HL-60/S4 (cell line): ENCODE data around the gene TRAPPC3.

ENCODE experiments used
- in situ Hi-C: fragments of 300-500 bp; cut with MboI; formaldehyde crosslinking; loops from 2 replicates; pipeline ENCODE4 v1.14.3; 2022; ENCODE audit warnings: low sequenced_read_pairs

TRAPPC3 gene

GRCh38 chr1:36154335-36154734 lies 5.0 kb upstream of the TRAPPC3 start:
- in situ Hi-C loops, result loop anchor here (5.0 kb wide), 1 partner anchor 33 kb away; no protein-coding TSS in a partner anchor

GRCh38 chr1:36153476-36153875 lies 4.2 kb upstream of the TRAPPC3 start:
- in situ Hi-C loops, result loop anchor here (5.0 kb wide), 1 partner anchor 34 kb away; no protein-coding TSS in a partner anchor

DNA sequence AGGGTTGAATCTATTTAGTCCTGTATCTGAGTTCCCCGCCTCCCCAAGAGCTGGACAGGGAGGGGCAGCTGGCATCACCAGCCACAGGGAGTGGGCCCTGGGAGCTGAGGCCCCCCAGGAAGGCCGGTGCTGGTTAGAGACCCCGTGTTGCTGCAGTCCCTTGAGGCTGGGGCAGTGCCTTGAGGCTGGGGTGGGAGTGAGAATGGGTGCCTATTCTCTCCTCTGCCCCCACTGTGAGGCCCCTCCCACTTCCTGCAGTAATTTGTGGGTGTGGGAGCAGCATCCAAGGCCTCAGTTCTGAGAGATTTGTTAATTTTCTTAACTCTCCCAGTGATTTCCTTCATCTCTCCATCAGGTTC lies 2.5 kb upstream of the TRAPPC3 start:
- in situ Hi-C loops, result loop anchor here (5.0 kb wide), 1 partner anchor 35 kb away; no protein-coding TSS in a partner anchor

- in situ Hi-C loops, result loop anchor here (5.0 kb wide), 1 partner anchor 36 kb away; no protein-coding TSS in a partner anchor
These were observed 2.0 kb upstream of the TRAPPC3 start for GRCh38 chr1:36151134-36151844.

DNA sequence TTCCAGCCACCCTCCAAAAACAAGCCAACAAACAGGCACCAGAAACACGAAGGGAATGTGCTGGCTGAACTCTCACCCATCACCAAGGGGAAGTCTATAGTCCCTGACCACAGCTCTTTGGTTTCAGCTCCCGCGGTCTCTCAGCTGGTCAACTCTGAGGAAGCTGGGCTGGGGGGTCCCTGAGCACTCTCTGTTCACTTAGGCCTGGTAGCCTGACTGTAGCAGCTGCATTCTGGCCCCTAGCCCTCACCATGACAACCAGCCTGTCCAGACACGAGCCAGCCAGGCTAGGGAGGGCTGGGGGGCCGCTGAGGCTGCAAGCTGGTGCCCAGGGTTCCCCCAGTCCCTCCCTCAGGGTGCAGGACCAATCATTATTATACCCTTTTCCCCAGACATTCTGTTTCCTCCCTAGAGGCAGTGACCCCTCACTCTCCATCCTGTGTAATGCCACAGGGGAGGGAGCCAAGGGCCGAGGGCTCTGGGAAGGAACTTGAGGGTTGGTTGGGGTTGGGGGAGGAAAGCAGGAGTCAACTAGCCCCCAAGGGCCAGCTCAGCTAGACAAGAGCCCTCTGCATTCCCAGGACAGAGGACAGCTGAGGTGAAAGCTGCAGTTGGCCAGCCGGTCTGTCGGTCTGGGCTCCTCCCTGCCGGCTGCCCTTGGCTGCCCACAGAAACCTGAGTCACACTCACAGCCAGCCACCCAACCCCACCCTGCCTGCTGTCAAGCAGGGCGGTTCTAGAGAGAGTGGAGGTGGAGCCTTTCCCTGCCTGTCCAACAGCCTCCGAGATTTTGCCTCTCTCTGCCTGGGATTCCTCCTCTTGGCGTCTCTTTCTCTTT lies 1.2 kb upstream of the TRAPPC3 start:
- in situ Hi-C loops, result loop anchor here (5.0 kb wide), 1 partner anchor 37 kb away; no protein-coding TSS in a partner anchor

GRCh38 chr1:36149973-36150295 lies 648 bp upstream of the TRAPPC3 start:
- in situ Hi-C loops, result loop anchor here (5.0 kb wide), 1 partner anchor 37 kb away; no protein-coding TSS in a partner anchor

DNA sequence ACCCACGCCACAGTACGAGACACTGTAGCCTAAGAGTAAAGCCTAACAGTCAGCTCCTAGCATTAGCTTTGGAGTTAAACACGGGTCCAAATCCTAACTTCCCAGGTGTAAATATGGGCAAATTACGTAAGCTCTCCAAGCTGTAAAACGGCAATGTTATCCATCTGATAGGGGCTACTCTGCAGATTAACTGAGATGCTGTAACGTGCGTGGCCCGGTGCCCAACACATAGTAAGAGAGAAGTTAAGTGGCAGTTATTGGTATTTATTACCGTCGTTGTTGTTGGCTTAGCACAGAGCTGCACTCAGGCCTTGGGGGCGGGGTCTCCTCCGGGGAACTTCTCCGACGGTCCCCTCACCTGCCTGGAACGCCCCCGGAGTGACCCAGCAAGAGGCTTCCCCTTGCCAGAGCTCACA lies 457 bp downstream of the TRAPPC3 start:
- in situ Hi-C loops, result no loop called here

- in situ Hi-C loops, result no loop called here
These were observed 4.9 kb downstream of the TRAPPC3 start for GRCh38 chr1:36144413-36144812.

- in situ Hi-C loops, result no loop called here
These were observed 5.9 kb downstream of the TRAPPC3 start for GRCh38 chr1:36143424-36143823.

DNA sequence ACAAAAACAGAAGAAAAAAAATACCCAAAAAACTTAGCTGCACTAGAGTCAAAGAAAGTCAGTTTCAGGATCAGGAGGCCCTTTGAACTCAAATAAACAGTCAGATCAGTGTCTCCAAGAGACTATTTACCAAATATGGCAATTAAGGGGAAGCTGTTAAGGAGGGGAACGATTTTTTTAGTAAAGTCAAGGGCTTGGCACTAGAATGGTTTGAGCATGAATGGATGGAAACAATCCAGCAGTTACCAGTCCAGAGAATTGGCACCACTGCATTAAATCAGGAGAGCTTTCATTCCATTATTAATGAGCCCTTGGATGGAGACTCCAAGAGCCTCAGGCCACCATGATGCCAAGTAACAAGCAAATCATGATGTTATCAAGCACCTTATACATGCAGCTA lies 7.2 kb downstream of the TRAPPC3 start:
- in situ Hi-C loops, result no loop called here

GRCh38 chr1:36139521-36139920 lies 9.8 kb downstream of the TRAPPC3 start:
- in situ Hi-C loops, result no loop called here

GRCh38 chr1:36137776-36138175 lies 11.5 kb downstream of the TRAPPC3 start:
- in situ Hi-C loops, result no loop called here

DNA sequence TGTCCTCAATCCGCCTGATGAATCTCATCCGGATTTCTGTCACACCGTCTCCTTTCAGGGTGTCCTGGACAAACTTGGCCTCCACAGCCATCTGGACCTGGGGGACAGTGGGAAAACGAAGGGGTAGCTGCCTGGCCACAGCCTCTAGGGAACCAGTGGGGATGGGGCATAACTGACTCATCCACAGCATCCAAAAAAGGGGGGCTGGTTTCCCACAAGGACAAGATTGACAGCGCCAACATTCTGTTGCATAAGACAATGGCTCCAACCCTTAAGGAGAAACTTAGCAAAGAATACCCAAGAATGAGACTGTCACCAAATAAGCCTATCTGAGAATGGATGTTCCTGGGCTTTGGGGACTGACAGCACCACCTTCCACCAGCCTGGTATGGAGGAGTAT lies 12.1 kb downstream of the TRAPPC3 start:
- in situ Hi-C loops, result no loop called here

- in situ Hi-C loops, result no loop called here
These were observed 12.8 kb downstream of the TRAPPC3 start for GRCh38 chr1:36136535-36136934.

DNA sequence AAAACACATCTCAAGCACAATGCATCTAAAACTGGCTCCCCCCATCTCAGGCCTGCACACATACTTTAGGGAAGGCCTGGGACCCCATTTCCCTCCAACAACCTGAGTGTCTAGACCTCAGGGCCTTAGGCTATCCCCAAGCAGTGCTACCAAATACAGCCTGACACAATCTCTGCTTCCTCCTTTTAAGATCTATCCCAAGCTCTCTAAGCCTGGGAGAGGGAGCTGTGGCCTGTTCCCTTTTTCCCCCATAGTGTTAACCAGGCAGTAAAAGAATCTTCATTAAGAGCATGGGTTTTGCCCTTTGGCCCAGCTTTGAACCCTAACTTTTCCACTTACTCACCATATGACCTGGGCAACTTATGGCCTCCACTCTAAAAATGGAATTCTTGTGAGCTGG lies 13.5 kb downstream of the TRAPPC3 start:
- in situ Hi-C loops, result no loop called here

- in situ Hi-C loops, result no loop called here
These were observed 14.0 kb downstream of the TRAPPC3 start for GRCh38 chr1:36135330-36135667.

- in situ Hi-C loops, result no loop called here
These were observed 14.6 kb downstream of the TRAPPC3 start for GRCh38 chr1:36134505-36135329.

GRCh38 chr1:36134031-36134430 lies 15.3 kb downstream of the TRAPPC3 start:
- in situ Hi-C loops, result no loop called here

DNA sequence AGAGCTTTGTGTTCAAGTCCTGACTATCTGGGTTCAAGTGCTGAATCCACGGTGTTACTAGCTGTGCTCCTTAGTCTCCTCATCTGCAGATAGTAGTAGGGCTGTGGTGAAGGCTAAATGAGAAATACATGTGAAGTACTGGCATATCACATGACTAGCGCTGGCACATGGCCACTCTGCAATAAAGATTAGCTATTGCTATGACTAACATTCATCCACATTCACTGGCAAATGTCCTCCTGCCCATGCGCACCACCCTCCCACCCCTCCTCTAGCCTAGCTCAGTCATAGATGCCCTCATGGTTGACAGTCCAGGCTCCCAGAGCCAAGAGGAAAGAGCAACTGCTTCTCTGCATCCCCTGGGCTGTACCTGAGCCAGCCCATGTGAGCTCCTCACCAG lies 15.8 kb downstream of the TRAPPC3 start:
- in situ Hi-C loops, result no loop called here

DNA sequence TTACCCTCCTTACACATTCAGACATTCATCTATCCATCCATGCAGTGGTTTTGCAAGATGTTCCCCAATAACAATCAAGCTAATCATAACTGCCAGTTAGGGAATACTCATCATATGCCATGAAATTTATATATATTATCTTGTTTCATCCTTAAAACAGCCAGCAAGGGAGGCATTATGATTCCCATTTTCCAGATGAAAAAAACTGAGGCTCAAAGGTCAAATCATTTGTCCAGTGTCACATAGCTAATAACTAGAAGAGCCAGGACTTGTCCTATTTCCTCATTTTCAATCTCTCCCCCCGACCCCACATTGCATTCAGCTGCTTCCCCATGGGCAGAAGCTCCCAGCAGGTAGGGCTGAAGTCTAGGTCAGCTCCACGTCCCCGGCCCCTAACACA lies 17.3 kb downstream of the TRAPPC3 start:
- in situ Hi-C loops, result no loop called here

DNA sequence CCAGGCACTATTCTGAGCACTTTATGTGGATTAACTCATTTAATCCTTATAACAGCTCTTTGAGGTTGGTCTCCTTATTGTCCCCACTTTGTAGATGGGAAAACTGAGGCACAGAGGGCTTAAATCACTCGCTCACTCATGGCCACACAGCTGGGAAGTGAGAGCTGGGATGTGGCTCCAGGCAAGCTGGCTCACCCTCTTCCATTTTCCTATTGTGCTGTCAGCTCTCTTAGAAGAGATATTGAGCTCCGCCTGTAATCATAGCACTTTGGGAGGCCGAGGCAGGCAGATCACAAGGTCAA lies 20.4 kb downstream of the TRAPPC3 start:
- in situ Hi-C loops, result no loop called here
